OCI-LY7 (cell line): ENCODE measurements around the gene RBM47. TPM values are rescaled to one million over a fixed set of nuclear protein-coding genes. Genes with fewer than 3 reads are reported as not detected.
"Not testable (repeated sequence)": the region's sequence is repeated elsewhere in the genome, so short reads cannot be mapped to it uniquely, and the experiment has no call there.

ENCODE experiments used
- BruUV-seq: library from RNA; stranded (reverse); fragments of 400-500 nt; replicated peaks from 2 replicates; lab custom pipeline; 2021; lab: Mats Ljungman, UMichigan
- CTCF ChIA-PET: fragments of 300-600 bp; sonication (Branson Sonifier 250); formaldehyde crosslinking; loops from one replicate; lab custom pipeline; 2022; ENCODE audit warnings: antibody characterized with exemption; ENCODE audit not compliant: unreplicated experiment; lab: Charles Lee
- POLR2A ChIA-PET: fragments of 300-600 bp; sonication (Branson Sonifier 250); formaldehyde crosslinking; loops from one replicate; lab custom pipeline; 2022; ENCODE audit warnings: antibody characterized with exemption; lab: Charles Lee
- DNase-seq: peaks from one replicate; pipeline ENCODE4 v3.0.0-alpha.2; 2015; ENCODE audit warnings: low spot score
- H2AFZ ChIP-seq: fragments of 200-600 bp; sonication (generic), shearing (Covaris generic); 2 replicates; pipeline ENCODE4 v1.6.1; 2014; ENCODE audit warnings: mild to moderate bottlenecking, antibody characterized with exemption, low read length, moderate library complexity
- H3K27ac ChIP-seq: fragments of 200-600 bp; sonication (generic); 2 replicates; pipeline ENCODE4 v1.5.1; 2014; ENCODE audit warnings: mixed run types, low read depth, mild to moderate bottlenecking, moderate library complexity, low read length, inconsistent platforms; ENCODE audit not compliant: poor library complexity, severe bottlenecking
- H3K36me3 ChIP-seq: fragments of 200-600 bp; sonication (generic); 2 replicates; pipeline ENCODE4 v1.6.1; 2014; ENCODE audit warnings: mild to moderate bottlenecking, antibody characterized with exemption, low read length, moderate library complexity, mixed read lengths; ENCODE audit not compliant: insufficient read depth
- H3K4me1 ChIP-seq: fragments of 200-600 bp; sonication (generic); 2 replicates; pipeline ENCODE4 v1.5.1; 2014; ENCODE audit warnings: mild to moderate bottlenecking, low read length; ENCODE audit not compliant: insufficient read depth, poor library complexity, severe bottlenecking
- H3K4me2 ChIP-seq: fragments of 200-600 bp; sonication (generic); 2 replicates; pipeline ENCODE4 v1.6.1; 2014; ENCODE audit warnings: mild to moderate bottlenecking, low read length
- H3K4me3 ChIP-seq: fragments of 200-600 bp; sonication (generic); 2 replicates; pipeline ENCODE4 v1.5.1; 2014; ENCODE audit warnings: mild to moderate bottlenecking, low read depth, low read length; ENCODE audit not compliant: poor library complexity, severe bottlenecking
- H3K79me2 ChIP-seq: fragments of 200-600 bp; sonication (generic); 2 replicates; pipeline ENCODE4 v1.6.1; 2016; ENCODE audit warnings: low read depth, mild to moderate bottlenecking, low read length, moderate library complexity, mixed read lengths; ENCODE audit not compliant: insufficient read depth
- H3K9me2 ChIP-seq: fragments of 200-600 bp; sonication (generic); 2 replicates; pipeline ENCODE4 v1.6.1; 2016; ENCODE audit warnings: mild to moderate bottlenecking, low read length, mixed read lengths; ENCODE audit not compliant: insufficient read depth
- H3K9me3 ChIP-seq: fragments of 200-600 bp; sonication (generic); 2 replicates; pipeline ENCODE4 v1.6.1; 2014; ENCODE audit warnings: mild to moderate bottlenecking, mixed run types, low read length, mixed read lengths
- H4K20me1 ChIP-seq: fragments of 200-600 bp; sonication (generic); 2 replicates; pipeline ENCODE4 v1.6.1; 2014; ENCODE audit warnings: mild to moderate bottlenecking, antibody characterized with exemption, low read length, moderate library complexity, mixed read lengths; ENCODE audit not compliant: insufficient read depth
- CTCF ChIP-seq: fragments of 200-600 bp; sonication (generic); conservative IDR thresholded peaks from 2 replicates; pipeline ENCODE4 v1.5.1; 2014; ENCODE audit warnings: mild to moderate bottlenecking, antibody characterized with exemption, low read length, moderate library complexity, mixed read lengths
- EZH2phosphoT487 ChIP-seq: fragments of 200-600 bp; sonication (generic); IDR thresholded peaks from 2 replicates; pipeline ENCODE4 v1.6.1; 2018; ENCODE audit warnings: low read depth, borderline replicate concordance, mild to moderate bottlenecking, mixed run types, antibody characterized with exemption, low read length, moderate library complexity, mixed read lengths
- intact Hi-C: fragments of 100-400 bp; cut with micrococcal nuclease; formaldehyde crosslinking; loops from one replicate; pipeline ENCODE4 v1.10.0; 2022; ENCODE audit not compliant: unreplicated experiment
- total RNA-seq, 2 experiments: library from RNA; depleted of rRNA in 1 of 2; stranded (reverse); fragments of >200 nt in 1 of 2; shearing (Covaris generic) in 1 of 2; gene quantifications; 2 replicates each; pipeline ENCODE4 v1.2.3, GENCODE V29; 2014 to 2022

Gene RBM47
- total RNA-seq, 2 experiments from 2014 or later = 5.3 to 14.2 TPM

DNA sequence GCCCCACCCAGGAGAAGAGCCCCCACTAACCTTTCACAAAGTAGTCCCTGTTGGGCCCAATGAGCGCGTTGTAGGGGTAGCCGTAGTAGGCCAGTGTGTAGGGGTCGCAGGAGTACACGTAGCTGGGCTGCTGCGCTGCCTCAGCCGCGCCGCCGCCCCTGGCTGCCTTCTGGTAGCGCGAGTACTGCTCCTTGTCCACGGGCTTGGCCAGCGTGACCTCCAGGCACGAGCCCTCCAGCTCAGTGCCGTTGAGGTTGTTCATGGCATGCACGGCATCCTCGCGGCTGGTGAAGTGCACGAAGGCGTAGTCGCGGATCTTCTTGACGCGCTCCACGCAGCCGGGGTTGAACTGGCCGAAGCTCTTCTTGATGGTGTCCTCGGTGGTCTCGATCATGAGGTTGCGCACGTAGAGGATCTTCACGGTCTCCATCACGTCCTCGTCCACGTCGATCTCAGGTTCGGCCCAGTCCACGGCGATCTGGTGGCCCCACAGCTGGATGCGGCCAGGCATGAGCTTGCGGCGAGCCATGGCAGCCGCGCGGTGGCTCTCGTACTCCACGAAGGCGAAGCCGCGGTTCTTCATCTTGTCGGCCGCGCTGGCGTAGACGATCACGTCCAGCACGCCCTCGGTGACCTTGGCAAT lies 191.8 kb downstream of the RBM47 start:
- Histone ChIP-seq H3K4me1 (no peaks in the 10 kb centered on the region), H4K20me1 (no peaks in the 10 kb centered on the region), H3K9me3 (no peaks in the 10 kb centered on the region), H2AFZ (no peak overlapping the region), H3K9me2 (no peaks in the 10 kb centered on the region), H3K36me3 (no peaks in the 10 kb centered on the region), H3K79me2 (no peaks in the 10 kb centered on the region), H3K4me2 (no peak overlapping the region), H3K4me3 (no peak overlapping the region), H3K27ac (no peak overlapping the region)
- TF ChIP-seq CTCF (no peak), EZH2phosphoT487 (no peak)
- no peak for DNase-seq
- ChIA-PET CTCF (no interaction called here), POLR2A (no interaction called here)
- intact Hi-C loops = no loop called here
- no TSS peak for BruUV-seq

GRCh38 chr4:40435306-40435705 lies 194.4 kb downstream of the RBM47 start:
- H3K9me3 ChIP-seq, H3K27ac ChIP-seq, intact Hi-C loops, H3K36me3 ChIP-seq, H3K4me3 ChIP-seq, H3K9me2 ChIP-seq, CTCF ChIA-PET, H3K4me2 ChIP-seq, H4K20me1 ChIP-seq, BruUV-seq, DNase-seq, H3K79me2 ChIP-seq, H2AFZ ChIP-seq, H3K4me1 ChIP-seq: not testable (repeated sequence)
- POLR2A ChIA-PET = interaction anchor here (0.5 to 0.7 kb wide), 3 partner anchors 64 to 298 kb away, joined by 3 to 4 read pairs (median 4); no protein-coding TSS in a partner anchor

GRCh38 chr4:40434126-40434687 lies 195.5 kb downstream of the RBM47 start:
- Histone ChIP-seq H3K9me3 (no peaks in the 10 kb centered on the region), H3K9me2 (no peaks in the 10 kb centered on the region), H3K79me2 (no peaks in the 10 kb centered on the region), H3K27ac (no peak overlapping the region), H3K4me2 (no peak overlapping the region), H3K4me3 (no peak overlapping the region), H2AFZ (no peak overlapping the region), H3K36me3 (no peaks in the 10 kb centered on the region), H4K20me1 (no peaks in the 10 kb centered on the region), H3K4me1 (no peaks in the 10 kb centered on the region)
- no peak for TF ChIP-seq CTCF
- TF ChIP-seq EZH2phosphoT487 = no peak
- CTCF ChIA-PET = no interaction called here
- DNase-seq = no peak
- POLR2A ChIA-PET = no interaction called here
- intact Hi-C loops = no loop called here
- BruUV-seq = no TSS peak
